HL-60 (cell line): Measurements from ENCODE around the gene SCN2A.

Source experiments
- DNase-seq, 2 experiments: peaks; one replicate each; pipeline ENCODE4 v3.0.0-alpha.2; 2010 to 2020; ENCODE audit warnings: low read depth in 1 of 2, low spot score in 1 of 2
- H3K27ac ChIP-seq: fragments of 250-450 bp; sonication (Bioruptor Pico); replicated peaks from 2 replicates; pipeline ENCODE4 v1.5.1; 2020; ENCODE audit warnings: mild to moderate bottlenecking, moderate library complexity
- H3K27me3 ChIP-seq: fragments of 250-450 bp; sonication (Bioruptor Pico); 2 replicates; pipeline ENCODE4 v1.5.1; 2021; ENCODE audit warnings: mild to moderate bottlenecking, moderate library complexity; ENCODE audit not compliant: insufficient read depth, poor library complexity, severe bottlenecking
- H3K4me3 ChIP-seq: replicated peaks from 2 replicates; pipeline ENCODE4 v1.5.1; 2011; ENCODE audit warnings: mild to moderate bottlenecking, control low read depth, low read length; ENCODE audit not compliant: insufficient read depth
- CTCF ChIP-seq: IDR thresholded peaks from one replicate; pipeline ENCODE4 v1.5.1; 2011; ENCODE audit warnings: low read length, control low read depth, inconsistent platforms; ENCODE audit not compliant: insufficient read depth
- GABPA ChIP-seq: IDR thresholded peaks from 2 replicates; pipeline ENCODE4 v1.6.1; 2012; ENCODE audit warnings: low read depth
- POLR2AphosphoS5 ChIP-seq: IDR thresholded peaks from 2 replicates; pipeline ENCODE4 v1.6.1; 2012; ENCODE audit warnings: low read depth
- REST ChIP-seq: IDR thresholded peaks from 2 replicates; pipeline ENCODE4 v1.6.1; 2012; ENCODE audit warnings: low read depth; ENCODE audit not compliant: insufficient replicate concordance
- SPI1 ChIP-seq: IDR thresholded peaks from 2 replicates; pipeline ENCODE4 v1.6.1; 2012; ENCODE audit warnings: low read depth, mild to moderate bottlenecking, borderline replicate concordance

Gene SCN2A

GRCh38 chr2:165425556-165425955 is 186.3 kb downstream of the SCN2A start:
- TF ChIP-seq REST (no peak), SPI1 (no peak), GABPA (no peak), CTCF (no peak), POLR2AphosphoS5 (no peak)
- Histone ChIP-seq H3K27ac (no peak overlapping the region), H3K4me3 (no peak overlapping the region), H3K27me3 (no peaks in the 10 kb centered on the region)
- no peak for DNase-seq

GRCh38 chr2:165427686-165428085 is 188.5 kb downstream of the SCN2A start:
- H3K4me3 ChIP-seq, result no peak overlapping the region
- no peak overlapping the region for H3K27ac ChIP-seq
- H3K27me3 ChIP-seq, result no peaks in the 10 kb centered on the region
- TF ChIP-seq GABPA (no peak), CTCF (no peak), SPI1 (no peak), POLR2AphosphoS5 (no peak)
- no peak for DNase-seq

- TF ChIP-seq POLR2AphosphoS5 (no peak), REST (no peak), CTCF (no peak), SPI1 (no peak), GABPA (no peak)
- DNase-seq, result no peak
- Histone ChIP-seq H3K27ac (no peak overlapping the region), H3K4me3 (no peak overlapping the region), H3K27me3 (no peaks in the 10 kb centered on the region)
Observed at GRCh38 chr2:165428926-165429325, 189.7 kb downstream of the SCN2A start.

- no peak for DNase-seq
- no peak for TF ChIP-seq REST
- TF ChIP-seq POLR2AphosphoS5, result no peak
- TF ChIP-seq SPI1, result no peak
- TF ChIP-seq CTCF, result no peak
- no peak for TF ChIP-seq GABPA
- H3K4me3 ChIP-seq, result no peak overlapping the region
- H3K27me3 ChIP-seq, result no peaks in the 10 kb centered on the region
- no peak overlapping the region for H3K27ac ChIP-seq
Observed at GRCh38 chr2:165431014-165431413, 191.8 kb downstream of the SCN2A start.
